Activated CD4-positive, alpha-beta memory T cell treated with anti-CD3 and anti-CD28 coated beads, Interleukin-2, amount 10 ng/mL, durations not matched to agents 7 days and 5 days (primary cell): ENCODE results near the gene MAD2L1BP. TPM values are rescaled to one million over a fixed set of nuclear protein-coding genes. Genes with fewer than 3 reads are reported as not detected.

ENCODE experiments used
- CTCF ChIA-PET: fragments of 350-600 bp; sonication (Branson Sonifier 250); formaldehyde crosslinking; loops from one replicate; lab custom pipeline; 2021; ENCODE audit warnings: antibody characterized with exemption, inconsistent platforms; lab: Charles Lee
- POLR2A ChIA-PET: fragments of 350-600 bp; sonication (Branson Sonifier 250); formaldehyde crosslinking; loops from one replicate; lab custom pipeline; 2021; ENCODE audit warnings: antibody characterized with exemption; lab: Charles Lee
- DNase-seq: peaks from one replicate; pipeline ENCODE4 v3.0.0-alpha.2; 2020
- H3K27ac Mint-ChIP-seq: one replicate; pipeline ENCODE4 v1.8.0; 2021; ENCODE audit warnings: mild to moderate bottlenecking, mixed read lengths
- H3K27me3 Mint-ChIP-seq: one replicate; pipeline ENCODE4 v1.8.0; 2021; ENCODE audit warnings: mixed read lengths
- H3K36me3 Mint-ChIP-seq: one replicate; pipeline ENCODE4 v1.8.0; 2021; ENCODE audit warnings: low read depth, mixed read lengths
- H3K4me1 Mint-ChIP-seq: one replicate; pipeline ENCODE4 v1.8.0; 2021; ENCODE audit warnings: mixed read lengths
- H3K4me3 Mint-ChIP-seq: one replicate; pipeline ENCODE4 v1.8.0; 2021; ENCODE audit warnings: mild to moderate bottlenecking, mixed read lengths
- H3K9me3 Mint-ChIP-seq: one replicate; pipeline ENCODE4 v1.8.0; 2021; ENCODE audit warnings: mixed read lengths
- total RNA-seq, 2 experiments: library from RNA; stranded (reverse); gene quantifications; one replicate each; pipeline ENCODE4 v1.2.3, GENCODE V29; 2021

Gene MAD2L1BP
- total RNA-seq, 2 experiments from 2014 or later, result 40.4 to 41.8 TPM

- no peak overlapping the region for H3K27ac Mint-ChIP-seq
- no peak for DNase-seq
- no peaks in the 10 kb centered on the region for H3K9me3 Mint-ChIP-seq
- H3K27me3 Mint-ChIP-seq, result no peaks in the 10 kb centered on the region
- peaks cover 65% of the 10 kb centered on the region for H3K36me3 Mint-ChIP-seq
- H3K4me1 Mint-ChIP-seq, result no peaks in the 10 kb centered on the region
- ChIA-PET POLR2A (interaction anchor here (1.0 to 1.3 kb wide), 2 partner anchors 8 to 16 kb away, joined by 3 read pairs; no protein-coding TSS in a partner anchor), CTCF (no interaction called here)
- no peak overlapping the region for H3K4me3 Mint-ChIP-seq
Observed at GRCh38 chr6:43613721-43614395, 21.8 kb upstream of the MAD2L1BP start.

GRCh38 chr6:43614396-43614730 is 21.3 kb upstream of the MAD2L1BP start:
- DNase-seq, result no peak
- Mint-ChIP-seq H3K36me3 (peaks cover 62% of the 10 kb centered on the region), H3K27ac (no peak overlapping the region), H3K9me3 (no peaks in the 10 kb centered on the region), H3K27me3 (no peaks in the 10 kb centered on the region), H3K4me3 (no peak overlapping the region), H3K4me1 (no peaks in the 10 kb centered on the region)
- POLR2A ChIA-PET, result interaction anchor here (1.0 to 1.3 kb wide), 2 partner anchors 8 to 16 kb away, joined by 3 read pairs; no protein-coding TSS in a partner anchor
- CTCF ChIA-PET, result no interaction called here

DNA sequence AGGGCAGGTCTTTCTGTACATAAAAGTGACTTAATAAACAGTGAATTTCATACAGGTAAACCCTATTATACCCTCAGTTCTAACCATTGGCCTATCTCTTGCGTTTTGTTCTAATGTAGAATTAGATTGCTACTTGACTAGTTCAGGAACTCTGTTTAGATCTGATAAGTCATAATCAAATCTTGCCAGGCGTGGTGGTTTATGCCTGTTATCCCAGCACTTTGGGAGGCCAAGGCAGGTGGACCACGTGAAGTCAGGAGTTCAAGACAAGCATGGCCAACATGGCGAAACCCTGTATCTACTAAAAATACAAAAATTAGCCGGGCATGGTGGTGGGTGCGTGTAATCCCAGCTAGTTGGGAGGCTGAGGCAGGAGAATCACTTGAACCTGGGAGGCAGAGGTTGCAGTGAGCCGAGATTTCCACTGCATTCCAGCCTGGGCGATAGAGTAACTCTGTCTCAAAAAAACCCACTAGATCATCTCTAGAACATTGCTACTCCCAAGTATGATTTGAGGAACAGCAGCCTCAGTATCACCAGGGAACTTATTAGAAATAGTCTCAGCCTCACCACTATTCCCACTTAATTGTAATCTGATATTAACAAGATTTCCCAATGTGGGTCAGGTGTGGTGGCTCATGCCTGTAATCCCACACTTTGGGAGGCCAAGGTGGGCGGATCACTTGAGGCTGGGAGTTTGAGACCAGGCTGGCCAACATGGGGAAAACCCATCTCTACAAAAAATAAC is 18.7 kb upstream of the MAD2L1BP start:
- no peaks in the 10 kb centered on the region for H3K4me1 Mint-ChIP-seq
- CTCF ChIA-PET, result no interaction called here
- no peak overlapping the region for H3K27ac Mint-ChIP-seq
- DNase-seq, result no peak
- POLR2A ChIA-PET, result interaction anchor here (0.7 to 4.5 kb wide), 4 partner anchors 13 to 458 kb away, joined by 3 to 30 read pairs (median 5); partner anchors contain the start of genes GTPBP2 and MAD2L1BP
- H3K9me3 Mint-ChIP-seq, result no peaks in the 10 kb centered on the region
- no peaks in the 10 kb centered on the region for H3K27me3 Mint-ChIP-seq
- peaks cover 66% of the 10 kb centered on the region for H3K36me3 Mint-ChIP-seq
- H3K4me3 Mint-ChIP-seq, result no peak overlapping the region

DNA sequence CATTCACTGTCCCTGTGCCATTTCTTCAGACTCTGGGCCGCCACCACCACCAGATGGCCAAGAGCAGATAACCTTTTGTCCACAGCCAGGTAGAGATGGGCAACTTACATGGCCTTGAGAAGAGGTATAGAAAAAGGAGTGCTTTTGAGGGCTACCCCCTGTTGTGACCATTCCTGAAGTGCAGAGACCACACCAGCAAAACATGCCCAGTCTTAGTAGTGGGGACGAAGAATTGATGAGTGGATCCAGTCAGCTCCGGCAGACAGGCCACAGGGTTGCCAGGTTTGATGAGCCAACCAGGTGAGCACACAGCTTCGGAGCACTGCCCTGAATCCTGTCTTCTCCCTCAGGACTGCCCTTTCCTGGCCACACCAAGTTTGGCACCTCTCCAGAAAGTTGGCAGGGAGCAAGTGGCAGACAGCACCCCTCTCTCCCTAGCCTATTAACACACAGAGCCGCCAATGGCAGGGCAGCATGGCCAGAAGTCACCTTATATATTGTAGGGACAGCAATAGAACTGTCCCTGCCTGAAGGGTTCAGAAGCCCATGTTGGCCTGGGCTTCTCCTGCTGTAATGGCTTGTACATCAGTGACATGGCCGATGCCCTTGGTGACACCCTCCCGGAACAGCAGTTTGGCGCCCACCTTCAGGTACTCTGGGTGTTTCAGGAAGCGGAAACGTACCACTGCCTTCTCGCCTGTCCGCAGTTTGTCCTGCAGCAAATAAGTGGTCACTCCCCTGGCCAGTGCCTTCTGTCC is 14.4 kb upstream of the MAD2L1BP start:
- no peak for DNase-seq
- Mint-ChIP-seq H3K4me3 (no peak overlapping the region), H3K4me1 (peaks cover 6% of the 10 kb centered on the region), H3K27me3 (no peaks in the 10 kb centered on the region), H3K27ac (peak overlapping the region; percentile 8), H3K36me3 (peaks cover 79% of the 10 kb centered on the region), H3K9me3 (no peaks in the 10 kb centered on the region)
- POLR2A ChIA-PET, result interaction anchor here (1.0 to 4.5 kb wide), 3 partner anchors 7 to 46 kb away, joined by 3 to 30 read pairs (median 4); partner anchors contain the start of genes GTPBP2 and XPO5
- CTCF ChIA-PET, result interaction anchor here (0.6 to 1.0 kb wide), 2 partner anchors 12 to 45 kb away, joined by 3 to 5 read pairs; no protein-coding TSS in a partner anchor

DNA sequence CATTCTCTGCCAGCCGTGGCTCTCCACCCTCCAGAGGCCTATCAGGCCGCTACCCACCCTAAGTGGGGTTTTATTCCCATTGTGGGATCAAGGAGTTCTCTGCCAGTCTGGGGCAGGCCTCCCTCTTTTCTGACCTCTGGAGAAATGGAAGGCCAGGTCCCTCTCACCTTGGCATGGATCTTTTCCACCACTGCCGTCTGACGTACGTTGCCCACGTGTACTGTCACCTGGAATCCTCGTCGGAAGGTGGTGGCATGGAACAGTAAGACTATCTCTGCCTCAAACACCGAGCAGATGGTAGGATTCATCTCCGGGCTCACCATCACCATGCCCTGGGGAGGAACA is 13.8 kb upstream of the MAD2L1BP start:
- Mint-ChIP-seq H3K4me1 (peaks cover 12% of the 10 kb centered on the region), H3K9me3 (no peaks in the 10 kb centered on the region), H3K27ac (peak overlapping the region; percentile 8), H3K27me3 (no peaks in the 10 kb centered on the region), H3K4me3 (no peak overlapping the region), H3K36me3 (peaks cover 79% of the 10 kb centered on the region)
- DNase-seq, result no peak
- CTCF ChIA-PET, result interaction anchor here (0.6 to 1.0 kb wide), 2 partner anchors 13 to 45 kb away, joined by 3 to 5 read pairs; no protein-coding TSS in a partner anchor
- POLR2A ChIA-PET, result interaction anchor here (1.0 to 1.1 kb wide), 2 partner anchors 8 to 47 kb away, joined by 3 to 4 read pairs; partner anchors contain the start of gene XPO5

DNA sequence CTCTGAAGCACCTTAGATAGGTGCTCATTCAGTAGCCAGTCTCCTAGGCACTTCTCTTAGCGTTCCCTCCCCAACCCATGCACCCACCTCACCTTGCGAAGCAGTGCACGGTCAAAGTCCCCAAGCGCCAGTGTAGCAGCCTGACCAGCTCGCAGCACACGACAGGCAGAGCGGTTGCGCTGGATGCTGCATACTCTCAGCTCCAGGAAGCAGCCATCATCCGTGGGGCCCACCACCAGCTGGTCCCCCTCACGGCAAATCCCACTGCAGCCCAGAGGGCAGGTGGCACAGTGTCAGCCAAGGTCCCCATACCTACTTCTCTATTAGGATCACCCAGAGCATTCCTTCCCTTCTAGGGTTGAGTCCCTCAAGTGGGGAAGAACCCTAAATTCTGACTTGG is 13.1 kb upstream of the MAD2L1BP start:
- no peaks in the 10 kb centered on the region for H3K9me3 Mint-ChIP-seq
- no peaks in the 10 kb centered on the region for H3K27me3 Mint-ChIP-seq
- H3K4me3 Mint-ChIP-seq, result no peak overlapping the region
- peaks cover 79% of the 10 kb centered on the region for H3K36me3 Mint-ChIP-seq
- POLR2A ChIA-PET, result interaction anchor here (1.0 to 1.1 kb wide), 2 partner anchors 8 to 47 kb away, joined by 3 to 4 read pairs; partner anchors contain the start of gene XPO5
- H3K4me1 Mint-ChIP-seq, result peaks cover 19% of the 10 kb centered on the region
- peak overlapping the region; percentile 42 for H3K27ac Mint-ChIP-seq
- no peak for DNase-seq
- CTCF ChIA-PET, result interaction anchor here (1.0 kb wide), 1 partner anchor 14 kb away, joined by 5 read pairs; no protein-coding TSS in a partner anchor

DNA sequence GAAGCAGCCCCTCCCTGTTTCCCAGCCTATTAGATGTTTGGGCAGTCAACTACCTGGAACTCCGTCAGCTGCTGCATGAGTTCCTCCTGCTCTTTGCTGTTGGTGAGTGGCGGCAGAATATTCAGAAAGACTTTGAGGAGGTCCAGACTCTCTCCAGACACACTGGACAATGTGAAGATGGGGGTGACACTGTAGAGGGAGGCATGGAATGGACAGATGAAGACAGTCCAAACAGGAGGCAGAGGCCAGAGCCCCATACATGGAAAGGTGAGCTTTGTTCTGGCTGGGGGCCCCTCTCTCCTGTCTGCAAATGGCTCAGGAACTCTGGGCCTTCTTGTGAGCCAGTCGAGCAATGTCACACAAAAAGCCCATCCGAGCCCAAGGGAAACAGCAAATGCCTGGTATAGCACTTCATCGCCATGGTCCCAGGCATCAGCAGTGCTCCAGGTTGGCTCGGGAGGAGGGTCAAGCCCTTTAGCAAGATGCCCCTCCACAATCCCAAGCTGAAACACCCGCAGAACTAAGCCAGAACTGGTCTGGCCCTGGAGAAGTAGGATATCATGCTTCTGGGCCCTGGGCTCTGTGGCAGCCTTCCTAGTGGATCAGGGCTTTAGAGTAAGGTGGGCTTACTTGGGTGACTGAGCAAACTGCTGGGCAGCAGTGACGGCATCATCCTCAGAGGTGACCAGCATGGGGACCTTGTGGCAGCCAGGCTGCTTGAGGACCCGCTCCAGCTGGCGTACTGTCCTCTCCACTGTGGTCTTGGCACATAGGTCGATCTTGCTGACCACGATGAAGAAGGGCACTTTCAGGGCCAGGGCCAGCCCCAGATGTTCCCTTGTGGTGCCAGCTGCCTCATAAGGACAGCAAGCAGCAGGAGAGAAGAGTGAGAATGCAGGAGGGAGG is 11.5 kb upstream of the MAD2L1BP start:
- no peak overlapping the region for H3K27ac Mint-ChIP-seq
- peaks cover 30% of the 10 kb centered on the region for H3K4me1 Mint-ChIP-seq
- CTCF ChIA-PET, result no interaction called here
- H3K9me3 Mint-ChIP-seq, result no peaks in the 10 kb centered on the region
- no peaks in the 10 kb centered on the region for H3K27me3 Mint-ChIP-seq
- peaks cover 84% of the 10 kb centered on the region for H3K36me3 Mint-ChIP-seq
- POLR2A ChIA-PET, result interaction anchor here (1.3 to 1.7 kb wide), 2 partner anchors 12 to 13 kb away, joined by 4 to 5 read pairs; partner anchors contain the start of gene MAD2L1BP
- DNase-seq, result no peak
- H3K4me3 Mint-ChIP-seq, result no peak overlapping the region

DNA sequence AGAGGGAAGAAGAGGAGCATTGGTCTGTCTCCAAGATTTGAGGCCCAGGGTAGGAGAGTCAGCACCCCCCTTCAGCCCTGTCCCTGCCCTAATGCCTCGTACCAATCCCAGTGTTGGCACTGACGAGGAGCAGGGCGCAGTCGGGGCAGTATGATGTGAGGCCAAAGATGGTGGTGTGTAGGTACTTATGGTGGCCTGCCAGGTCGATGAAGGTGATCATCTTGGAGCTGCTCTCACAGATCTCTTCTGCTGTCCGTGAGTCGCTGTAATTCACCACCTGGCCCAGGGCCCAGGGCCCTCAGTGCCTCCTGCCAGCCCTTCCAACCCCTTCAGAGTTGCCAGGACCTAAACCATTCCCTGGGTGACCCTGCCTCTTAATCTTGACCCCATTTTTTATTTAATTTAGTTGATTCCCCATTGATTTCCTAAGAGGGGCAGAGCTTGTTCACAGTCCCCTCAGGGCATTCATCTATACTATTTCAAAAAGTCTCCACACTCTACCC is 10.8 kb upstream of the MAD2L1BP start:
- no peak for DNase-seq
- Mint-ChIP-seq H3K4me3 (no peak overlapping the region), H3K9me3 (no peaks in the 10 kb centered on the region), H3K4me1 (peaks cover 31% of the 10 kb centered on the region), H3K27ac (no peak overlapping the region), H3K36me3 (peaks cover 79% of the 10 kb centered on the region), H3K27me3 (no peaks in the 10 kb centered on the region)
- ChIA-PET CTCF (no interaction called here), POLR2A (interaction anchor here (1.7 kb wide), 1 partner anchor 11 kb away, joined by 5 read pairs; the partner anchor contains the start of gene MAD2L1BP)

- POLR2A ChIA-PET, result no interaction called here
- CTCF ChIA-PET, result no interaction called here
Observed at GRCh38 chr6:43625393-43625992, 10.1 kb upstream of the MAD2L1BP start.

GRCh38 chr6:43627008-43627825 is 8.4 kb upstream of the MAD2L1BP start:
- no peaks in the 10 kb centered on the region for H3K27me3 Mint-ChIP-seq
- peak; percentile 28 for DNase-seq
- peak overlapping the region; percentile 99 for H3K4me3 Mint-ChIP-seq
- peak overlapping the region; percentile 55 for H3K27ac Mint-ChIP-seq
- H3K9me3 Mint-ChIP-seq, result no peaks in the 10 kb centered on the region
- peaks cover 58% of the 10 kb centered on the region for H3K36me3 Mint-ChIP-seq
- H3K4me1 Mint-ChIP-seq, result peaks cover 41% of the 10 kb centered on the region
- ChIA-PET CTCF (interaction anchor here (0.6 to 1.7 kb wide), 2 partner anchors 19 kb away, joined by 3 to 8 read pairs; no protein-coding TSS in a partner anchor), POLR2A (interaction anchor here (1.4 to 3.0 kb wide), 3 partner anchors 9 to 18 kb away, joined by 4 to 16 read pairs (median 13); partner anchors contain the start of gene MAD2L1BP)

More at GRCh38 chr6:43625393-43625992, 10.1 kb upstream of the MAD2L1BP start:
- H3K36me3 Mint-ChIP-seq, result peaks cover 74% of the 10 kb centered on the region
- H3K4me1 Mint-ChIP-seq, result peaks cover 38% of the 10 kb centered on the region
- no peaks in the 10 kb centered on the region for H3K27me3 Mint-ChIP-seq
- no peak overlapping the region for H3K4me3 Mint-ChIP-seq
- no peak for DNase-seq
- H3K9me3 Mint-ChIP-seq, result no peaks in the 10 kb centered on the region
- no peak overlapping the region for H3K27ac Mint-ChIP-seq
